ENCODE measurements around the gene PROSER3.

DNA sequence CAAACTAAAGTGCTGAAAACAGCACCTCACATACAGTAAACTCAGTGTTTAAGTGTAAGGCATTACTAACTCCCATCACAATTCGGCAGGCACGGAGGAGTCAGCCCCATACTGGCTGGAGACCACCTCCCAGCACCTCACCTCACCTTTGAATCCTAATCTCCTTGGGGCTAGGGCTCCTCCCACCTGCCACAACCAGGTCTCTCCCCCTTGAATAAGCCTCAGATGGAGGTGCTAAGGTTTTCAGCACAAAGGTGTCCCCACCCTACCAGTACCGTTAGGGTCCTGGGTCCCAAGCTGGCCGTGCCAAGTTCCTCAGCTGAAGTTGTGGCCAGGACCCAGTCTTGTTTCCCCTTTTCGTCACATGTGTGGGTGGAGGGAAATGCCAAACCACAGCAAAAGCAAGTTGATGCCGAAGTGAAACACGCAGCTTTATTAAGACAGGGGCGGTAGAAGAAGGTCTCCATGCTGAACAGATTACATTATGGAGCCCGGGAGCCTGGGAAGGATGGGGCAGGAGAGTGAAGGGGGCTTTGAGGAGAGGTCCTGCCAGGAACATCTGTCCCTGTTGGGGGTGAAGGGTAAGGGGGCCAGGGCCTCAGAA, 15.8 kb upstream of the PROSER3 start, which contains the start of gene IGFLR1:
- TF ChIP-seq EZH2 (IDR thresholded peaks at IDR 0.05; ENCODE audit: insufficient read depth, poor library complexity, severe bottlenecking) (no peak), EZH2phosphoT487 (IDR thresholded peaks at IDR 0.05; ENCODE audit: insufficient read depth, low read depth) (no peak)
